Measurements from ENCODE around the gene ORC3. TPM values are rescaled to one million over a fixed set of nuclear protein-coding genes. Genes with fewer than 3 reads are reported as not detected.
"Not testable (repeated sequence)": the region's sequence is repeated elsewhere in the genome, so short reads cannot be mapped to it uniquely, and the experiment has no call there.

The ORC3 gene
- total RNA-seq, 1 experiment from 2014 or later = 50.9 TPM

- H4K20me1 ChIP-seq (ENCODE audit: insufficient read depth, low read depth, low read length) = peaks cover 76% of the 10 kb centered on the region
- not testable (repeated sequence) for H3K9me2 ChIP-seq (replicated peaks; ENCODE audit: insufficient read depth, low read length); H3K9ac ChIP-seq (ENCODE audit: low read length); H3K4me2 ChIP-seq (ENCODE audit: low read depth, low read length, poor library complexity, severe bottlenecking); H2AFZ ChIP-seq (ENCODE audit: low read length); DNase-seq; H3K27ac ChIP-seq (ENCODE audit: low read length); H3K27me3 ChIP-seq (ENCODE audit: low read length); H3K4me3 ChIP-seq (ENCODE audit: low read length); H3K9me3 ChIP-seq (ENCODE audit: low read length)
- peaks cover 98% of the 10 kb centered on the region for H3K79me2 ChIP-seq (ENCODE audit: low read length)
- H3K36me3 ChIP-seq (ENCODE audit: insufficient read depth, low read length) = peaks cover 33% of the 10 kb centered on the region
- H3K4me1 ChIP-seq (ENCODE audit: low read length) = peaks cover 62% of the 10 kb centered on the region
These were observed 106.9 kb downstream of the ORC3 start for GRCh38 chr6:87696817-87697216.

- H3K4me2 ChIP-seq (ENCODE audit: low read depth, low read length, poor library complexity, severe bottlenecking) = peak overlapping the region; percentile 79
- peaks cover 67% of the 10 kb centered on the region for H4K20me1 ChIP-seq (ENCODE audit: insufficient read depth, low read depth, low read length)
These were observed 107.9 kb downstream of the ORC3 start for GRCh38 chr6:87697581-87698546.

DNA sequence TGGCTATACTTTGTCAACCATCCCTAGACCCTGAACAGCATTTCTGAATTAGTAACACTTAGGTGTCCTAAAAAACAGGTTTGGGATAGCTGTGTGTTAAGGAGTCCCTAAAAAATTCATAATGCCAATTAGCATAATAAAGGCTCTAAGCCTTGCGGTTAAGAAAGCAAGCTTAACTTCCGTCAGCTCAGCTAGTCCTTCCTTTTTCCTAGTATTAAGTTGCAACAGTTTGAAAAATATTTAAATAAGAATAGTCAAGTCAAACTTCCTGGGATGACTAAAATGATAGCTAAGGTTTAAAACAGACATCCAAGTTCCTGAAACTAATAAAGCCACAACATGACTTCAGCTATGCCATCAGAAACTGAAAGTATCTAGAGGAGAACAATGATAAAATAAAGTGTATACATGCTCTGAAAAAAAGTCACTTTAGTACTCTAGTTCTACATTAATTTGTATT is 108.6 kb downstream of the ORC3 start:
- peaks cover 61% of the 10 kb centered on the region for H3K4me1 ChIP-seq (ENCODE audit: low read length)
- no peaks in the 10 kb centered on the region for H3K27me3 ChIP-seq (ENCODE audit: low read length)
- peak overlapping the region; percentile 79 for H3K4me2 ChIP-seq (ENCODE audit: low read depth, low read length, poor library complexity, severe bottlenecking)
- H3K4me3 ChIP-seq (ENCODE audit: low read length) = peak overlapping the region; percentile 97
- H3K27ac ChIP-seq (ENCODE audit: low read length) = peak overlapping the region; percentile 89
- peaks cover 83% of the 10 kb centered on the region for H3K79me2 ChIP-seq (ENCODE audit: low read length)
- H4K20me1 ChIP-seq (ENCODE audit: insufficient read depth, low read depth, low read length) = peaks cover 65% of the 10 kb centered on the region
- H3K9me3 ChIP-seq (ENCODE audit: low read length) = no peaks in the 10 kb centered on the region
- no peaks in the 10 kb centered on the region for H3K9me2 ChIP-seq (replicated peaks; ENCODE audit: insufficient read depth, low read length)
- no peak for DNase-seq
- H3K36me3 ChIP-seq (ENCODE audit: insufficient read depth, low read length) = peaks cover 33% of the 10 kb centered on the region
- H3K9ac ChIP-seq (ENCODE audit: low read length) = peak overlapping the region; percentile 98
- no peak overlapping the region for H2AFZ ChIP-seq (ENCODE audit: low read length)

More at GRCh38 chr6:87697581-87698546, 107.9 kb downstream of the ORC3 start:
- H3K4me1 ChIP-seq (ENCODE audit: low read length) = peaks cover 59% of the 10 kb centered on the region
- peaks cover 33% of the 10 kb centered on the region for H3K36me3 ChIP-seq (ENCODE audit: insufficient read depth, low read length)
- H2AFZ ChIP-seq (ENCODE audit: low read length) = no peak overlapping the region
- peak overlapping the region; percentile 98; the same call in 1 of the 2 replicates for H3K9ac ChIP-seq (ENCODE audit: low read length)
- DNase-seq = no peak
- H3K27ac ChIP-seq (ENCODE audit: low read length) = peak overlapping the region; percentile 89
- no peaks in the 10 kb centered on the region for H3K27me3 ChIP-seq (ENCODE audit: low read length)
- peak overlapping the region; percentile 97 for H3K4me3 ChIP-seq (ENCODE audit: low read length)
- H3K9me3 ChIP-seq (ENCODE audit: low read length) = no peaks in the 10 kb centered on the region
- H3K79me2 ChIP-seq (ENCODE audit: low read length) = peaks cover 90% of the 10 kb centered on the region
- no peaks in the 10 kb centered on the region for H3K9me2 ChIP-seq (replicated peaks; ENCODE audit: insufficient read depth, low read length)

DNA sequence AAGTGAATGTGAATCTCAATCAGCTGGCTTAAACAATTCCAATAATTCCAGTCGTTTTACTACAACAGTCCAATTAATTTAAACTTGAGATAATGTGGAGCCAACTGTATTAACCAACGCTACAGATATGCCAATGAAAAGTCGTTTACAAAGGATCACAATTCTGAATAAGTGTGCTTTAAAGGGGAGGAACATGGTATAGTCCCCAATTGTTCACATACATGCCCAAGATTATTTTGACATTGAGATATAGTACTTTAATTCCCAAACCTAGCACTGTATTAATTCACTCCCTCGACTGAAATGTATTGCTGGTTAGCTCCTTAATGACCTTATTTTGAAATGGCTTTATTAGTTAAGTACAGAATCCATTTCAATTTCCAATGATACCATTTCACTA is 109.6 kb downstream of the ORC3 start:
- Histone ChIP-seq H3K9me2 (replicated peaks; ENCODE audit: insufficient read depth, low read length) (no peaks in the 10 kb centered on the region), H3K4me1 (ENCODE audit: low read length) (peaks cover 52% of the 10 kb centered on the region), H3K4me3 (ENCODE audit: low read length) (peak overlapping the region; percentile 97), H3K4me2 (ENCODE audit: low read depth, low read length, poor library complexity, severe bottlenecking) (peak overlapping the region; percentile 79), H3K36me3 (ENCODE audit: insufficient read depth, low read length) (peaks cover 28% of the 10 kb centered on the region), H3K27ac (ENCODE audit: low read length) (peak overlapping the region; percentile 89), H4K20me1 (ENCODE audit: insufficient read depth, low read depth, low read length) (peaks cover 57% of the 10 kb centered on the region), H2AFZ (ENCODE audit: low read length) (no peak overlapping the region), H3K9me3 (ENCODE audit: low read length) (no peaks in the 10 kb centered on the region), H3K79me2 (ENCODE audit: low read length) (peaks cover 73% of the 10 kb centered on the region), H3K9ac (ENCODE audit: low read length) (peak overlapping the region; percentile 98), H3K27me3 (ENCODE audit: low read length) (no peaks in the 10 kb centered on the region)
- DNase-seq = no peak

GRCh38 chr6:87700397-87701343 is 110.7 kb downstream of the ORC3 start:
- H3K36me3 ChIP-seq (ENCODE audit: insufficient read depth, low read length) = peaks cover 24% of the 10 kb centered on the region

DNA sequence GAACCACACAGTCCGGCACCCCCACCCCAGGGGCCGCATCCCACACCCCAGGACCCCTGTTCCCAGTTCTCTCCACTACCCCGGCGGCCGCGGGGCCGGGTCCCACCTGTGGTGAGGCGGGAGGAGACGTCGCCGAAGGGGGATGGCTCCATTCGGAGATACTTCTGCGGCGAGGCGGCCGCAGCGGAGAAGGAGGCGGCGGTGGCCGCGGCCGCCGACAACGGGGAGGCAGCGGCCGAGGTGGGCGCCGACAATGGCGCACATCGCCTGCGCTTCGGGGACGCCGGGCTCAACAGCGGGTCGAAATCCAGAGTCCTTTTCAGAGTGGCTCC is 111.4 kb downstream of the ORC3 start:
- peaks cover 24% of the 10 kb centered on the region for H3K36me3 ChIP-seq (ENCODE audit: insufficient read depth, low read length)

More at GRCh38 chr6:87700397-87701343, 110.7 kb downstream of the ORC3 start:
- Histone ChIP-seq H3K27ac (ENCODE audit: low read length) (peak overlapping the region; percentile 89), H4K20me1 (ENCODE audit: insufficient read depth, low read depth, low read length) (peaks cover 48% of the 10 kb centered on the region), H2AFZ (ENCODE audit: low read length) (no peak overlapping the region), H3K4me2 (ENCODE audit: low read depth, low read length, poor library complexity, severe bottlenecking) (peak overlapping the region; percentile 79), H3K79me2 (ENCODE audit: low read length) (peaks cover 62% of the 10 kb centered on the region), H3K4me1 (ENCODE audit: low read length) (peaks cover 50% of the 10 kb centered on the region), H3K4me3 (ENCODE audit: low read length) (peak overlapping the region; percentile 97), H3K9ac (ENCODE audit: low read length) (peak overlapping the region; percentile 98), H3K27me3 (ENCODE audit: low read length) (no peaks in the 10 kb centered on the region), H3K9me2 (replicated peaks; ENCODE audit: insufficient read depth, low read length) (no peaks in the 10 kb centered on the region), H3K9me3 (ENCODE audit: low read length) (no peaks in the 10 kb centered on the region)
- DNase-seq = peak; percentile 85

GRCh38 chr6:87701676-87702588 is 112.0 kb downstream of the ORC3 start, which contains the start of gene AKIRIN2:
Gene AKIRIN2, minus strand, starts transcription at chr6:87702233. Its CDS starts 549 bp downstream, at chr6:87701684.
- no peaks in the 10 kb centered on the region for H3K9me2 ChIP-seq (replicated peaks; ENCODE audit: insufficient read depth, low read length)
- peaks cover 42% of the 10 kb centered on the region for H4K20me1 ChIP-seq (ENCODE audit: insufficient read depth, low read depth, low read length)
- H3K79me2 ChIP-seq (ENCODE audit: low read length) = peaks cover 51% of the 10 kb centered on the region
- peak; percentile 100 for DNase-seq
- peaks cover 24% of the 10 kb centered on the region for H3K36me3 ChIP-seq (ENCODE audit: insufficient read depth, low read length)
- H3K4me3 ChIP-seq (ENCODE audit: low read length) = peak within 1 kb of the TSS; percentile 97
- peaks cover 49% of the 10 kb centered on the region for H3K4me1 ChIP-seq (ENCODE audit: low read length)
- H3K27me3 ChIP-seq (ENCODE audit: low read length) = no peaks in the 10 kb centered on the region
- no peaks in the 10 kb centered on the region for H3K9me3 ChIP-seq (ENCODE audit: low read length)
- H3K9ac ChIP-seq (ENCODE audit: low read length) = peak within 1 kb of the TSS; percentile 98
- H3K4me2 ChIP-seq (ENCODE audit: low read depth, low read length, poor library complexity, severe bottlenecking) = peak within 1 kb of the TSS; percentile 90
- H2AFZ ChIP-seq (ENCODE audit: low read length) = peak within 1 kb of the TSS; percentile 18
- peak within 1 kb of the TSS; percentile 89 for H3K27ac ChIP-seq (ENCODE audit: low read length)

More for the DNA sequence above, 111.4 kb downstream of the ORC3 start:
- H4K20me1 ChIP-seq (ENCODE audit: insufficient read depth, low read depth, low read length) = peaks cover 42% of the 10 kb centered on the region
- peaks cover 55% of the 10 kb centered on the region for H3K79me2 ChIP-seq (ENCODE audit: low read length)
- no peaks in the 10 kb centered on the region for H3K9me2 ChIP-seq (replicated peaks; ENCODE audit: insufficient read depth, low read length)
- DNase-seq = no peak
- H3K4me3 ChIP-seq (ENCODE audit: low read length) = peak overlapping the region; percentile 97
- no peak overlapping the region for H2AFZ ChIP-seq (ENCODE audit: low read length)
- H3K27me3 ChIP-seq (ENCODE audit: low read length) = no peaks in the 10 kb centered on the region
- H3K4me1 ChIP-seq (ENCODE audit: low read length) = peaks cover 44% of the 10 kb centered on the region
- H3K9me3 ChIP-seq (ENCODE audit: low read length) = no peaks in the 10 kb centered on the region
- H3K9ac ChIP-seq (ENCODE audit: low read length) = peak overlapping the region; percentile 98
- H3K4me2 ChIP-seq (ENCODE audit: low read depth, low read length, poor library complexity, severe bottlenecking) = peak overlapping the region; percentile 79
- peak overlapping the region; percentile 89 for H3K27ac ChIP-seq (ENCODE audit: low read length)

Measured in Karpas-422 (cell line).